HepG2 (cell line): Measurements from ENCODE around the gene PAQR5. TPM values are rescaled to one million over a fixed set of nuclear protein-coding genes. Genes with fewer than 3 reads are reported as not detected.

Experiments used
- AGO2 ChIP-seq: fragments of 200-400 bp; formaldehyde crosslinking; optimal IDR thresholded peaks from 2 replicates; pipeline ENCODE3; 2017; ENCODE audit warnings: mild to moderate bottlenecking, low read depth, low read length, moderate library complexity
- CEBPZ ChIP-seq: IDR thresholded peaks from 2 replicates; pipeline ENCODE4 v1.6.1; 2012; ENCODE audit warnings: low read length, improper control_type of control experiment
- CHD2 ChIP-seq: IDR thresholded peaks from 2 replicates; pipeline ENCODE4 v1.6.1; 2011; ENCODE audit warnings: low read depth, low read length, improper control_type of control experiment
- HDAC2 ChIP-seq: sonication (generic); formaldehyde crosslinking; IDR thresholded peaks from 2 replicates; pipeline ENCODE4 v1.4.0; 2020; ENCODE audit warnings: missing genetic modification reagents
- IRF1 ChIP-seq: sonication (generic); formaldehyde crosslinking; IDR thresholded peaks from 2 replicates; pipeline ENCODE4 v1.4.0; 2020; ENCODE audit warnings: low read depth, mild to moderate bottlenecking, missing genetic modification reagents
- IRF2 ChIP-seq: IDR thresholded peaks from 2 replicates; pipeline ENCODE4 v1.6.1; 2018; ENCODE audit warnings: missing genetic modification reagents, missing compliant biosample characterization
- NFYC ChIP-seq: IDR thresholded peaks from 2 replicates; pipeline ENCODE4 v1.6.1; 2016; ENCODE audit warnings: missing genetic modification reagents, missing compliant biosample characterization
- PRDM15 ChIP-seq: sonication (generic); formaldehyde crosslinking; IDR thresholded peaks from 2 replicates; pipeline ENCODE4 v1.4.0; 2020; ENCODE audit warnings: missing genetic modification reagents
- RELA ChIP-seq: sonication (generic); formaldehyde crosslinking; IDR thresholded peaks from 2 replicates; pipeline ENCODE4 v1.4.0; 2020; ENCODE audit warnings: missing genetic modification reagents
- RXRA ChIP-seq: sonication (generic); formaldehyde crosslinking; IDR thresholded peaks from 2 replicates; pipeline ENCODE4 v1.5.1; 2020; ENCODE audit warnings: missing genetic modification reagents
- TCF12 ChIP-seq, 2 experiments: fragments of 450-650 bp in 1 of 2; sonication (generic) in 1 of 2; formaldehyde crosslinking in 1 of 2; IDR thresholded peaks; 2 replicates each; pipeline versions ENCODE4 v1.6.1 to v1.8.0; 2017 to 2022; ENCODE audit warnings: antibody characterized with exemption in 1 of 2, mild to moderate bottlenecking in 1 of 2, missing genetic modification reagents in 1 of 2, moderate library complexity in 1 of 2
- TFDP2 ChIP-seq: sonication (generic); formaldehyde crosslinking; IDR thresholded peaks from 2 replicates; pipeline ENCODE4 v1.4.0; 2020; ENCODE audit warnings: missing genetic modification reagents
- ZBTB3 ChIP-seq: sonication (generic); formaldehyde crosslinking; IDR thresholded peaks from 2 replicates; pipeline ENCODE4 v1.4.0; 2020; ENCODE audit warnings: low read depth, mild to moderate bottlenecking, moderate library complexity, missing genetic modification reagents, borderline replicate concordance
- ZNF343 ChIP-seq: sonication (generic); formaldehyde crosslinking; IDR thresholded peaks from 2 replicates; pipeline ENCODE4 v1.4.0; 2020; ENCODE audit warnings: mild to moderate bottlenecking, missing genetic modification reagents
- ZNF543 ChIP-seq: sonication (generic); formaldehyde crosslinking; IDR thresholded peaks from 2 replicates; pipeline ENCODE4 v1.4.0; 2020; ENCODE audit warnings: mild to moderate bottlenecking, missing genetic modification reagents
- ZNF576 ChIP-seq: sonication (generic); formaldehyde crosslinking; IDR thresholded peaks from 2 replicates; pipeline ENCODE4 v1.4.0; 2020; ENCODE audit warnings: mild to moderate bottlenecking, missing genetic modification reagents
- ZNF619 ChIP-seq: sonication (generic); formaldehyde crosslinking; IDR thresholded peaks from 2 replicates; pipeline ENCODE4 v1.4.0; 2020; ENCODE audit warnings: mild to moderate bottlenecking, missing genetic modification reagents
- ZNF724P ChIP-seq: sonication (generic); formaldehyde crosslinking; IDR thresholded peaks from 2 replicates; pipeline ENCODE4 v1.8.0; 2022; ENCODE audit warnings: missing genetic modification reagents, borderline replicate concordance
- polyA plus RNA-seq, 8 experiments: library from polyadenylated mRNA; depleted of rRNA in 3 of 8; stranded (reverse) in 7 of 8; unstranded in 1 of 8; fragments of >200 nt; fragmentation: Illumina TruSeq in 4 of 8; extraction: Trizol in 4 of 8; gene quantifications; 2 replicates each; pipeline versions ENCODE4 v1.2.1 to v1.2.3, GENCODE V29; 2011 to 2016; ENCODE audit warnings: low read depth in 4 of 8, missing spikeins in 1 of 8, mixed read lengths in 1 of 8; ENCODE audit not compliant: insufficient read depth in 1 of 8
- total RNA-seq, 5 experiments: library from RNA; depleted of rRNA; stranded (reverse); fragments of >200 nt; fragmentation: Illumina TruSeq; extraction: Trizol; gene quantifications; 2 replicates each; pipeline ENCODE4 v1.2.3, GENCODE V29; 2016; ENCODE audit warnings: low read depth in 1 of 5

The PAQR5 gene
- total and polyA plus RNA-seq, 2 of the 13 experiments (the other 11 are each of a cell fraction or from before 2014, with no cell fraction given), result 0.53 to 1.3 TPM

- peak; percentile 85 for TF ChIP-seq NFYC (CRISPR knock-in tag)
- TF ChIP-seq ZNF724P, result peak; percentile 81
- TF ChIP-seq RELA (CRISPR knock-in tag), result no peak
- no peak for TF ChIP-seq TCF12 (IDR thresholded peaks at IDR 0.05)
- TF ChIP-seq TCF12 (CRISPR knock-in tag; IDR thresholded peaks at IDR 0.05), result peak; percentile 64; the same call in 1 of the 2 replicates
- no peak for TF ChIP-seq IRF1 (CRISPR knock-in tag)
- TF ChIP-seq ZNF576 (CRISPR knock-in tag), result no peak
- TF ChIP-seq CEBPZ, result no peak
- no peak for TF ChIP-seq PRDM15 (CRISPR knock-in tag)
- TF ChIP-seq ZBTB3 (CRISPR knock-in tag), result no peak; the same call in 1 of the 2 replicates
- no peak for TF ChIP-seq ZNF343 (CRISPR knock-in tag)
- no peak for TF ChIP-seq CHD2
- TF ChIP-seq ZNF543 (CRISPR knock-in tag), result peak; percentile 61; the same call in 1 of the 2 replicates
- TF ChIP-seq TFDP2 (CRISPR knock-in tag), result peak; percentile 71; the same call in 1 of the 2 replicates
- peak; percentile 83 for TF ChIP-seq IRF2 (CRISPR knock-in tag)
- TF ChIP-seq RXRA (CRISPR knock-in tag), result 0 out of 2 replicates have a peak, but pooled peaks have one; percentile 75
- peak; percentile 97 for TF ChIP-seq AGO2
- peak; percentile 50; the same call in 1 of the 2 replicates for TF ChIP-seq HDAC2
- no peak for TF ChIP-seq ZNF619
Observed at GRCh38 chr15:69452692-69453521, 154.2 kb downstream of the PAQR5 start, which contains the start of gene RPLP1 (continued).
